ENCODE data around the gene MYO1H.
"Not testable (repeated sequence)": the region's sequence is repeated elsewhere in the genome, so short reads cannot be mapped to it uniquely, and the experiment has no call there.

Gene MYO1H, protein sequence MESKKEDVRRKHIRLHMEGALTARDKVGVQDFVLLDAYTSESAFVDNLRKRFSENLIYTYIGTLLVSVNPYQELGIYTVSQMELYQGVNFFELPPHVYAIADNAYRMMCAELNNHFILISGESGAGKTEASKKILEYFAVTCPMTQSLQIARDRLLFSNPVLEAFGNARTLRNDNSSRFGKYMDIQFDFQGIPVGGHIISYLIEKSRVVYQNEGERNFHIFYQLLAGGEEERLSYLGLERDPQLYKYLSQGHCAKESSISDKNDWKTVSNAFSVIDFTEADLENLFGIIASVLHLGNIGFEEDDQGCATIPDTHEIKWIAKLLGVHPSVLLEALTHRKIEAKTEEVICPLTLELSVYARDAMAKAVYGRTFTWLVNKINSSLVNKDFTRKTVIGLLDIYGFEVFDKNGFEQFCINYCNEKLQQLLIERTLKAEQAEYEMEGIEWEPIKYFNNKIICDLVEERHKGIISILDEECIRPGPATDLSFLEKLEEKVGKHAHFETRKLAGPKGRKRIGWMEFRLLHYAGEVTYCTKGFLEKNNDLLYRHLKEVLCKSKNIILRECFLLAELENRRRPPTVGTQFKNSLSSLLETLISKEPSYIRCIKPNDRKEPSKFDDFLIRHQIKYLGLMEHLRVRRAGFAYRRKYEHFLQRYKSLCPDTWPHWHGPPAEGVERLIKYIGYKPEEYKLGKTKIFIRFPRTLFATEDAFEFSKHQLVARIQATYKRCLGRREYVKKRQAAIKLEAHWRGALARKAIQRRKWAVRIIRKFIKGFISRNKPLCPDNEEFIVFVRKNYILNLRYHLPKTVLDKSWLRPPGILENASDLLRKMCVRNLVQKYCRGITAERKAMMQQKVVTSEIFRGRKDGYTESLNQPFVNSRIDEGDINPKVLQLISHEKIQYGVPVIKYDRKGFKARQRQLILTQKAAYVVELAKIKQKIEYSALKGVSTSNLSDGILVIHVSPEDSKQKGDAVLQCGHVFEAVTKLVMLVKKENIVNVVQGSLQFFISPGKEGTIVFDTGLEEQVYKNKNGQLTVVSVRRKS

DNA sequence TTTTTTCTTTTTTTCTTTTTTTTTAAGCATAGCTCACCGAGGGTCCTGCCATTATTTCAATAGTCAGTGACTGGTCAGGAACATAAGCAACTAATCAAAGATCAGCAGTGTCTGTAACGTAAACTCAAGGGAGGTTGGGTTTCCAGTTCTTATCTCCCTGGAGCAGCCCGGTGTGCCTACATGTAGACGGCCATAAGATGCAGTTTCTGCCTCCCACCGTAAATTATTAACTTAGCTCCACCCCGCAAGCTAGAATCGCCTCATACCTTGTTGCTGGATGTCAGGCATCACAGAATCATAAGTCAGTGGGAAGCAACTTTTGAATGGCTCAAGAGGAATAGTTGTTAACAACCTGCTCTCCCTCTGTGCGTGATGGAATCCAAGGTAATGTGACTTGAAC is at the start of gene MYO1H:
Gene MYO1H (plus strand): TSS at position 312 of the 400 bp plus-strand sequence. CDS start 61 bp downstream, at position 373.
- DNase-seq (ENCODE audit: insufficient read length, low spot score) (no peak), FAIRE-seq (no peak)
- TF ChIP-seq POLR2A (IDR thresholded peaks at IDR 0.05; ENCODE audit: low read depth, low read length), result no peak

DNA sequence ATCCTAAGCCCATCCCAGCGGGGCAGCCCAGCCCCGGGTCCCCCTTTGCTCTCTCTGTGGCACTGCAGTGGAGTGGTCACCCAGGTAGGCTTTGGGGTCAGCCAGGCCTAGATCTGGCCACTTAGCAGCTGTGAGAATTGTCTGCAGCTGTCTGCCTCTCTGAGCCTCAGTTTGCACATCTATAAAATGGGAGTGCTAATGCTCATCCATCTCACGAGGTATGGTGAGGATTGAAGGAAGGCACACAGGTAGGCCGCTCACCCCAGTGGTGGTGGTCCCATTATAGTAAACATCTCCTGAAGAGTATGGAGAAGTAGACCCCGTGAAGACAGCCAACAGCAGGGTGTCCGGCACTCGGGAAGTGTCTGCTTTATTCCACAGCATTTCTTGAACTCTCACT is 47.9 kb upstream of the MYO1H start:
- FAIRE-seq, result no peak

DNA sequence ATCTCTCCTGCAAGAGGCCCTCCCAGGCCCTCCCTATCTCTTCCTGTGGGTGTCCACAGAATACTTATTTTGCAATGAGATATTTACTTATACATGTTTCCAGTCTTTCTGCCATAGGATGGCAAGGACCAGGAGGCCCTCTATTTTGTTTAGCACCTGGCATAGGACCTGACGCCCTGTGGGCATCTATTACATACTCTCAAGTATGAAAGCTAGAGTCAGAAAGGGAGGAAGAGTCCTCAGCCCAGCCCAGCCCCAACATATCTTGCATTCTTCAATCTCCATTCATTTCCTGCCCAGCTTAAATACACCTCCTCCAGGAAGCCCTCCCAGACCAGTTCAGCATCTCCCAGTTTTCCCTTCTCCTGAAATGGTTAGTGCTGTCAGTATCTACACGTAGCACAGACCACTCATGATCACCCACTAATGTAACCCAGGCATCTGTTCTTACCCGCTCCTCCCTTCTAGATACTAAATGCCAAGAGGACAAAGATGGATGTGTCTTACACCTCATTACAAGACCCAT is 46.0 kb upstream of the MYO1H start:
- no peak for DNase-seq (ENCODE audit: insufficient read length, low spot score)

More for the DNA sequence above, 47.9 kb upstream of the MYO1H start:
- no peak for TF ChIP-seq POLR2A (IDR thresholded peaks at IDR 0.05; ENCODE audit: low read depth, low read length)
- no peak for DNase-seq (ENCODE audit: insufficient read length, low spot score)

DNA sequence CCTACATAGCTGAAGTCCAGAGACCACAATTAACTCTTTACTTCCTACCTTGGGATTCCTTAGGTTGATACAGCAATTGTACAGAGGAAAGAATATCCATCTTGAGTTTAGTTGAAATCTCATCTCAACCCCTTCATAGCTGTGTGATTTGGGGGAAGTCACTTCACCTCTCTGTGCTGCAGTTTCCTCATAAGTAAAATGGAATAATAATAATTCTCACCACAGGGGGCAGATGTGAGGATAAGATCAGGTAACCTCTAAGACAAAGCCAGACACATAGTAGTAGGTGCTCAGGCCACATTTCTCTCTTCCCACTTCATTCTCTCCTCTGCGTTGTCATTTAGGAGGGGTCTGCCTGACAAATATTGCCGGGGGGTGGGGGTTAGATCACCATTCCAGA is 45.3 kb upstream of the MYO1H start:
- DNase-seq (ENCODE audit: insufficient read length, low spot score) (no peak), FAIRE-seq (no peak)
- TF ChIP-seq POLR2A (IDR thresholded peaks at IDR 0.05; ENCODE audit: low read depth, low read length), result no peak

More for the DNA sequence above, 46.0 kb upstream of the MYO1H start:
- no peak for TF ChIP-seq POLR2A (IDR thresholded peaks at IDR 0.05; ENCODE audit: low read depth, low read length)
- FAIRE-seq, result no peak

GRCh38 chr12:109302770-109303169 is 44.9 kb upstream of the MYO1H start:
- DNase-seq (ENCODE audit: insufficient read length, low spot score), result no peak
- FAIRE-seq, result no peak
- TF ChIP-seq POLR2A (IDR thresholded peaks at IDR 0.05; ENCODE audit: low read depth, low read length), result no peak

DNA sequence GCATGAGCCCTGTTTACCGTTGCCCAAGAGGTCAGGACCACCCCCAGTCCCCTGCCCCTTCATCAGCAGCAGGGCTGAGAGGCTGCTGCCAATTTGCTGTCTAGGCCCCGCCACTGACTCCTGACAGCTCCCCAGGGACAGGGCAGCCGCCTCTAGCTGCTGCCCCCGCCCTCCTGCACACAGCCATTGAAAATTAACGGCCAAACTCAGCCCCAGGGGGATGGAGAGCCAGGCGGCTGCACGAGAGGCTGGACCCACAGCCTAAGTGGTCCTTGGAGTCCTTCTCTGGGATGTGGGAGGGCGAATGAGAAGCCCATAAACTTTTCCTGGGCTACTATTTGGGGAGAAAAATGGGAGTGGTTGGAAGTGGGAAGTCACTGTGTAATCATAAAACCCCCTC is 43.2 kb upstream of the MYO1H start:
- DNase-seq (ENCODE audit: insufficient read length, low spot score), result no peak
- FAIRE-seq, result no peak
- TF ChIP-seq POLR2A (IDR thresholded peaks at IDR 0.05; ENCODE audit: low read depth, low read length), result no peak

GRCh38 chr12:109305547-109305946 is 42.2 kb upstream of the MYO1H start:
- TF ChIP-seq POLR2A (IDR thresholded peaks at IDR 0.05; ENCODE audit: low read depth, low read length), result no peak
- DNase-seq (ENCODE audit: insufficient read length, low spot score), result no peak
- no peak for FAIRE-seq

- FAIRE-seq (no peak), DNase-seq (ENCODE audit: insufficient read length, low spot score) (no peak)
- no peak for TF ChIP-seq POLR2A (IDR thresholded peaks at IDR 0.05; ENCODE audit: low read depth, low read length)
These were observed 40.6 kb upstream of the MYO1H start for GRCh38 chr12:109307051-109307450.

- no peak for FAIRE-seq
- DNase-seq (ENCODE audit: insufficient read length, low spot score), result no peak
- TF ChIP-seq POLR2A (IDR thresholded peaks at IDR 0.05; ENCODE audit: low read depth, low read length), result no peak
These were observed 38.9 kb upstream of the MYO1H start, which contains the start of gene FOXN4 for GRCh38 chr12:109308534-109309380. TSS of gene FOXN4 (minus strand) at chr12:109309284. CDS start at chr12:109308321, 963 bp downstream.

GRCh38 chr12:109309381-109310246 is 38.1 kb upstream of the MYO1H start:
- no peak for DNase-seq (ENCODE audit: insufficient read length, low spot score)
- no peak for TF ChIP-seq POLR2A (IDR thresholded peaks at IDR 0.05; ENCODE audit: low read depth, low read length)
- FAIRE-seq, result no peak

DNA sequence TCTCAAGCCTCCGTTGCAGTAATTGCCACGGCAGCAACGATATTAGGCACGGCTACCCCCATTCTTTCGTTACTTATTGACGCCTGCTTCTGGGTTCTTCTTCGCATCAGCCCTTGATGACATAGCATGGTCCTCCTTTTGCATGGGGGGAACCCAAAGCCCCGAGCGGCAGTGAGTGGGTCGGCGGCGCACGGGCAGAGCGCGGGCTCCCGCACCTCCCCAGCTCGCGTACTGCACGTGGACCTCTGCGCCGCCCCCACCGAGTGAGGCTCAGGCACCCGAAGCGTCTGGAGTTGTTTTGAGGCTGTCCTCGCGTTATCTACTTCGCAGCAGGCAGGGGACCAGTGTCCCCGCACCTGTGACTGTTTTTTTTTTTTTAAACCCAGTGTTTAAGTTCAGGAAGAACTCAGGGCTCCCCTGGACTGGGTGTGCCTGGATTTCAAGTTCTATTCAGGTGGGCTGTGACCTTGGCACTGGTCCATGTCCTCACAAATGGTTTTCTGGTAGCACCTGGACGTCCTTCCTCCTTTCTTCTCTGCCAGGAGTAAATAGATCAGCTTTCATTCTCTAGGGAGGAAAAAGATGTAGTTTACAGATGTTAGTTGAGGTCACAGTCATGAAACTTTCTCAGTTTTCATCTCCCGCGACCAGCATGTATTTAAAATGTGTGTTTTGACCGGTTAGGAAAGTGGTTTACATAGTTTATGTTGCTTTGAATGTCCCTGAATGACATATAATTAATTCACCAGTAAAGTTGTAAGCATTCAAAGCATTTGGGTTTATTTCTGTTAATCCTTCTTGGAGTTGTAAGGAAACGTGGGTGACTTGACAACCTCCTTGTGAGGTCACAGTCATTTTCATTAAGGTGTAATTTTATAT is 37.2 kb upstream of the MYO1H start:
- TF ChIP-seq POLR2A (IDR thresholded peaks at IDR 0.05; ENCODE audit: low read depth, low read length), result no peak
- no peak for DNase-seq (ENCODE audit: insufficient read length, low spot score)
- no peak for FAIRE-seq

- FAIRE-seq, result not testable (repeated sequence)
These were observed 26.4 kb upstream of the MYO1H start for GRCh38 chr12:109321294-109321693.

More at GRCh38 chr12:109321294-109321693, 26.4 kb upstream of the MYO1H start:
- not testable (repeated sequence) for DNase-seq (ENCODE audit: insufficient read length, low spot score)

Data from H54 (cell line).